Measurements from ENCODE around the gene PEX16.

GRCh38 chr11:45871638-45872037, 46.0 kb downstream of the PEX16 start:
- TF ChIP-seq CTCF (IDR thresholded peaks at IDR 0.05; ENCODE audit: low read depth, low read length) (no peak), POLR2A (IDR thresholded peaks at IDR 0.05; ENCODE audit: extremely low read depth, insufficient read length) (no peak), MAX (IDR thresholded peaks at IDR 0.05; ENCODE audit: low read depth, low read length) (no peak)
